COLO668 (cell line): Measurements from ENCODE around the gene S100A1.
"Not testable (repeated sequence)": the region's sequence is repeated elsewhere in the genome, so short reads cannot be mapped to it uniquely, and the experiment has no call there.

Experiments
- DNase-seq: peaks from one replicate; lab custom pipeline; 2025; ENCODE audit not compliant: unreplicated experiment; lab: John Stamatoyannopoulos, UW

Gene S100A1

DNA sequence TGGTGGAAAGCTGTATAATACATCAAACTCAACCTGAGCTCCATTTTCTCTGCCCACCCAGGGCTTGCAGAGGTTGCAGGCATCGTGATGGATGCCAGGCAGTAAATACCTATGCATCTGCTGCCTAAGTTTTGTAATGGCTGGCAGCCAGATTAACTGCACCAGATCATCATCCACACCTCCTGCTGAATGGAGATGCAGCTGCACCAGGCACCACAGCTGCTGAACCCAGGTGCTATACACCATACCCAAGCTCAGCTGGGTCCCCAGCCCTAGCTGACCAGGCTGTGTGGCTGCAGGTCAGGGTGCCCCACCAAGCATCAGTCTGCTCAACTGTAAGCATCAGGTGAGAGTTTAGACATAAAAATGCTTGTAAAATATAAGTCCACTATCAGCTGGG, 23.5 kb downstream of the S100A1 start:
- no peak for DNase-seq

DNA sequence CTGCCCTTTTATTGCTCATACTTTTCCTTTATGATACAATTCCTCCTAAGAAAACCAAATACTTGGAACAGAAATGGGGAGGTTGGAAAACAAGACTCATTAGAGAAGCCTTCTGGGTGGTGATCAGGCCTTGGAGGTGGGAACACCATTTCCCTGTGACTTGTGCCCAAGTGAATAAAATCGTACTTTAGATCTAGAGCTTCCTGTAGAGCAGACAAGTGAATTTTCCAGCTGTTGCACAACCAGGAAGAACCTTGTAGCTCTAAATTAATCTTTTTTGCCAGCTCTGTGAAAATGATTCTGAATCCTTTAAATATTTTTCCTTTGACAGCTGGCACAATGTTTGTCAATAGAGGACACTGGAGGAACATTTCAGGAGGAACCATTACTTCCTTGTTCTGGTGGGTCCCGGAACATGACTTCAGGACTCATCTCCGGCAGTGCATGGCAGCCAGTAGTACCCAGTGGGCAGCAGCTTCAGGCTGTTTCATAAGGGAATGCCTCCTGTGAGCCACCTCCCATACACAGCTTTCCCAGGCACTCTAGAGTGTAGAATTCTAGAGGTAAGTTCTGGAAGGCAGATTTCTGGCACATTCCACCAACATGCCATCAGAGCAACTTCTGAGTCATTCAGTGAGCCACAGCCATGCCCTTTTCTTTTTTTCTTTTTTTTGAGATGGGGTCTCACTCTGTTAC, 24.7 kb downstream of the S100A1 start:
- no peak for DNase-seq

DNA sequence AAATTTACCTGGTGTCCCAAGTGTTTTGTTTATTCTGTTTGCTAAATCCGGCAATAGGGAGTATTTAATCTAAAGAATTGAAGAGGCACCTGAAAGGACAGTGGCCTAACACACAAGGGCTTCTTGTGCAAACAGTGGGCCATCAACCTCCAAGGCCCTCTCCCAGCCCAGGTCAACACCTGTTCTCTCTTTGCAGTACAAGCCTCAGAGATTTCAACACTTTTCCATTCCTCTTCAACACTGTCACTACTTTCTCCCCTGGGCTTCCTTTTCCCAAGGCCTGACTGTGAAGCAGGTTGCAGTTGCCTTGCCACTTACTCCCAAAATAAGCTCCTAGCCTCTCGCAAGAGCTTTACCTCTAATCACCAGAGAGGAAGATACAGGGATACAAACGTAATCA, 27.1 kb downstream of the S100A1 start:
- peak; percentile 41 for DNase-seq

DNA sequence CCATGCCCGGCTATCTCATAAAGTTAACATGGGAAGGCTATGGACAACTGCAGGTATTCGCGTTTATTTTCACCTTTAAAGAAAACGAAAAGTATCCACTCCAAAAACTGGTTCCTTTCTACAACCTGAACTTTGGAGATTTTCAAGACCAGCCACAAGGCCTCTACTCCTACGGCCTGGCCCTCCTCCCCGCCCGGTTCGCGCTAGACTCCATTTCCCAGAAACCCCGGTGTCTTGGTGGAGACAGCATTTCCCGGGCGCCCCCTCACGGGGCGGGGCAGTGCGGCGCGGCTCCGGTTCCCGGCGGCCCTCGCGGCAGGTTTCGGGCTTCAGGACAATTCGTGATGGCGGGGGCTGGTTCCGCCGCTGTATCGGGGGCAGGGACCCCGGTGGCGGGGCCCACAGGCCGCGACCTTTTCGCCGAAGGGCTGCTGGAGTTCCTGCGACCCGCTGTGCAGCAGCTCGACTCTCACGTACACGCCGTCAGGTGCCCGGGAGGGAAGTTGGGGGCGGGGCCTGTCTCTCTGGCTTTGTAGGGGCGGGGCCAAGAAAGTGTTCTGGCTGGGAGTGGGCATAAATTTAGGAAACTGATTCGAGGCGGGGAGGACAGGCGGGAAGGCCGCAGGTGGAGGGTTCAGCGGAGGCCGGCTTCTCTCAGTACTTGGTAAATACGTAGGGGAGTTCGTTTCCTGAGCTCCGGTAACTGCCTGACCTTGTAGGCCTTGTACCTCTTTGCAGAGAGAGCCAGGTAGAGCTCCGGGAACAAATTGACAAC, 30.4 kb downstream of the S100A1 start, which contains the start of gene SNAPIN:
Gene SNAPIN, plus strand, starts transcription at position 304 of the 775 bp plus-strand sequence. Its CDS starts 41 bp downstream, at position 345.
- peak; percentile 93 for DNase-seq

DNA sequence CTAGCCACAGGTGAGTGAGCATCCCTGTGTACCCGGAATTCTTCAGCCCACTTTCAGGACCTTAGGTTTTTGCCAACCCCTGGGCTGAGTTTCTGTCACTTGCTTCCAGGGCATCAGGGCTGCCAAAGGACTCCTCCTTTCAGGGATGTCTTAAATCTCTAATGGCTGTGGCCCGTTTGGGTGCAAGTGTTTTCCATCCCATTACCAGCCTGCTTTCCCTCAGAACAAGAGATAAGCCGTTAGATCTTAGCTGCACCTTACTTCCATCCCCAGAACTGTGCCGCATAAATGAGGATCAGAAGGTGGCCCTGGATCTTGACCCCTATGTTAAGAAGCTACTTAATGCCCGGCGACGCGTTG, 30.9 kb downstream of the S100A1 start:
- DNase-seq = no peak

DNA sequence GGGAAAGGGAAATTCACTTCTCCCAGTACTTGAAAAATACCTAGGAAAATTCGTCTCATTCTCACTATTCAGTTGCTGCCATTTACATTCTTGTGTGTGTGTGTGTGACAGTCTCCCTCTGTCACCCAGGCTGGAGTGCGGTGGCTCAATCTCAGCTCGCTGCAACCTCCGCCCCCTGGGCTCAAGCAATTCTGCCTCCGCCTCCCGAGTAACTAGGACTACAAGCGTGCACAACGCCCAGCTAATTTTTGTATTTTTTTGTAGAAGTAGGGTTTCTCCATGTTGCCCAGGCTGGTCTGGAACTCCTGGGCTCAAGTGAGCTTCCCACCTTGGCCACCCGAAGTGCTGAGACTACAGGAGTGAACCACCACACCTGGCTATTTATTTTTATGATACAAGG, 31.4 kb downstream of the S100A1 start:
- DNase-seq = no peak

DNA sequence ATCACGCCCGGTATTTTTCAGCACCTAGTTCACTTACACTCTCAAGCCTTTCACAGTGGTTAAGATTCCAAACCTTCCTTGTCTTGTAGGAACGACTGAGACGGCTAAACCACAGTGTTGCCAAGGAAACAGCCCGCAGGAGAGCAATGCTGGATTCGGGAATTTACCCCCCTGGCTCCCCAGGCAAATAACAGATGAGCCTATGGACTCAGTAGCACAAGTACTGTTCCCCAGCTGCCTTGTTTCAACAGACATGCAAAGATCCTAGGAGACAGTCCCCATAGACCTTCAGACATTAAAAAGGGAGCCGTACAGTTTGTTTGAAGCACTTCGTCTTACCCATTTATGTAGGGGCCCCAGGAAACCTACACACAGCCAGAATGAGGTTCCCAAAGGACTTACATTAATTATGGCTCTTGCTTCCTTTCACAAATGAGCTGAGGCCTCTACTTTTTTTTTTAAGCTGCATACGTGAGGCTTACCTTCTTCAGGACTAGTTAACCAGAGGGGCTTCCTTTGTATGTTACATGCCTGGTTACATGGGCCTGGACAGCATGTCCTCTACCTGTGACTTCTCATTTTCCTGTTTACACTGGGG, 33.0 kb downstream of the S100A1 start:
- no peak for DNase-seq

DNA sequence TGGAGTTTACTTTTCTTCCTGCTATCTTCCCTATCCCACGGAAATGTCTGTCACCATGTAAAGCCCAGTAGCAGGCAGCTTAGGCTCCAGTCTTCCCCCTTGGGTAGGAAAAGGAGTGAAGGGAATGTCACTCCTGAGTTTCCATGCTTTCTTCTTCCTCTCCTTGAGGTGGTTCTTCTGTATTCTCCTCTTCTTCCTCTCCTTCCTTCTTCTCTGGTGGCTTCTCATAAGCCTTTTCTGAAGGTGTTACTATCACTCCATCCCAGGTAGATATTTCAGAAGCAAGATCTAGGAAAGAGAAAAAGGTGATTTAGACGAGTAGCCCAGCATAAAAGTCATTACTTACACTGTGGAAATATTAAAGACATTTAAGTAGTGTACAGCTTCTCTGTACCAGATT, 34.0 kb downstream of the S100A1 start:
- no peak for DNase-seq

DNA sequence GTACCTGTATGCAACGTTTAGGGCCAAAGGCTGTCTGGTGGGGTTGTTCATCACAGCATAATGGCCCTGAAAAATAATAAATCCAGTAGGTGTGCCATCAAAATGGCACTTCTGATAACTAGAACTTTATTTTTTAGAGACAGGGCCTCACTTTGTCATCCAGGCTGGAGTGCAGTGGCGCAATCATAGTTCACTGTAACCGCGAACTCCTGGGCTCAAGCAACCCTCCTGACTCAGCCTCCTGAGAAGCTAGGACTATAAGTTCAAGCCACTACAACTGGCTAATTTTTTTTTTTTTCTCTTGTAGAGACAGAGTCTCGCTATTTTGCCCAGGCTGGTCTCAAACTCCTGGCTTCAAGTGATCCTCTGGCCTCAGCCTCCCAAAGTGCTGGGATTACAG, 35.0 kb downstream of the S100A1 start:
- DNase-seq = no peak

DNA sequence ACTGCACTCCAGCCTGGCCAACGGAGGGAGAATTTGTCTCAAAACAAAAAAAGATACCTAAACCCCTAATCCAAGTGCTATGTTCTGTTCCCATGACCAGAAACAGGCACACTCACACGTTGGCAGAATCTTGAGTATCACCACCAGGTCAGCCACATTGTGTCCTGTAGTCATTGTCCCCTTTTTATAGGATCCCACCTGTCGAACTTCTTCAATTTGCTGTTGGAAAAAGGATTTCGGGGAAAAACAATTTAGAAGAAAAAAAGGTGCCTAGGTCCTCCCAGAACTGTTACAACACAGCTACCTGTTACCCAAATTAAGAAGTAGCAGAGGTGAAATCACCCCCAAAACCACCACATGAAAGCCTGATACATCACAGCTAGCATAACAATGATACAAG, 39.2 kb downstream of the S100A1 start:
- DNase-seq = no peak

DNA sequence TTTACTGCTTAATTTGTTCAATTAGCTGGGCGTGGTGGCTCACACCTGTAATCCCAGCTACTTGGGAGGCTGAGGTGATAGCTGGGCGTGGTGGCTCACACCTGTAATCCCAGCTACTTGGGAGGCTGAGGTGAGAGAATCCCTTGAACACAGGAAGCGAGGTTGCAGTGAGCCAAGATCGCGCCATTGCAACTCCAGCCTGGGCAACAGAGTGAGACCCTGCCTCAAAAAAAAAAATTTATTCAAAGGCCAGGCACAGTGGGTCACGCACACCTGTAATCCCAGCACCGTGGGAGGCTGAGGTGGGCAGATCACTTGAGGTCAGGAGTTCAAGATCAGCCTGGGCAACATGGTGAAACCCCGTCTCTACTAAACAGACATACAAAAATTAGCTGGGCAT, 40.4 kb downstream of the S100A1 start:
- not testable (repeated sequence) for DNase-seq

DNA sequence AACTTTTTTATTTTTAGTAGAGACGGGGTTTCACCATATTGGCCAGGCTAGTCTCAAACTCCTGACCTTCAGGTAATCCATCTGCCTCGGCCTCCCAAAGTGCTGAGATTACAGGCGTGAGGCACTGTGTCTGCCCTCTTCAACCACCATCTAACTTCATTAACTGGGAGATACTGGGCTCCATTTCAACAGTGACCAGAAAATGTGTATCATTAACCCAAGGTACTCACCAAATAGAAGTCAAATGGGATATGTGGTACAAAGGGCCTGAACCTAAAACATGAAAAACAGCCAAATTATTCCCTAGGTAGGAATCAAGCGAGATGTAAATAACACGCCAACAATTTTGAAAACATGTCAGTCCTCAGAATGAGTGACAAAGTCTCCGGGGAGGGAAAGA, 41.4 kb downstream of the S100A1 start:
- no peak for DNase-seq

DNA sequence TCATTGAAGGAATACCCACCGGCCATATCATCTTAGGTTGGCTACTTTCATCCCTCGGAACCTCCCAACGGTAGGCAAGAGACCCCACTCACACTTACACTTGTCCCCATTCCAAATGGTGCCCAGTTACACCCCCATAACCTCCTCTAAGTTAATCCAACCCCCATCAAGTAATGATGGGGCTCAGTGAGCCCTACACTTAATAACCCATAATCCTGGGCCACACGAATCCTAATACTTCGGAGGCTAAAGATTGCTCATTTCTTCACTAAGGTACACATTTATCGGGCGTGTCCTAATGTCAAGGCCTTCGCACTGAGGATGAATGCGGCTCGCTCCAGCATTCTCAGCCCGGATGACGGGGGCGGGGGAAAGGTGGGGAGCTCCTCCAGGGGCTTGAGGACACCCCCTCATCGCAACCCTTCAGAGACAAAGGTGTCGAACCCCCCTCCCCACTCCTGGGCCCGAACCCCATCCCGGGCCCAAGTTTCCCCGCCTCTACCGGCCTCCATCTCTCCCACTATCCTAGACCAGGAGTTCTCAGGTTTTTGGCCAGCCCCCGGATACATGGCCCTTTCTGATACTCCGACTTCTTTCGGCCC, 42.1 kb downstream of the S100A1 start:
- peak; percentile 36 for DNase-seq

DNA sequence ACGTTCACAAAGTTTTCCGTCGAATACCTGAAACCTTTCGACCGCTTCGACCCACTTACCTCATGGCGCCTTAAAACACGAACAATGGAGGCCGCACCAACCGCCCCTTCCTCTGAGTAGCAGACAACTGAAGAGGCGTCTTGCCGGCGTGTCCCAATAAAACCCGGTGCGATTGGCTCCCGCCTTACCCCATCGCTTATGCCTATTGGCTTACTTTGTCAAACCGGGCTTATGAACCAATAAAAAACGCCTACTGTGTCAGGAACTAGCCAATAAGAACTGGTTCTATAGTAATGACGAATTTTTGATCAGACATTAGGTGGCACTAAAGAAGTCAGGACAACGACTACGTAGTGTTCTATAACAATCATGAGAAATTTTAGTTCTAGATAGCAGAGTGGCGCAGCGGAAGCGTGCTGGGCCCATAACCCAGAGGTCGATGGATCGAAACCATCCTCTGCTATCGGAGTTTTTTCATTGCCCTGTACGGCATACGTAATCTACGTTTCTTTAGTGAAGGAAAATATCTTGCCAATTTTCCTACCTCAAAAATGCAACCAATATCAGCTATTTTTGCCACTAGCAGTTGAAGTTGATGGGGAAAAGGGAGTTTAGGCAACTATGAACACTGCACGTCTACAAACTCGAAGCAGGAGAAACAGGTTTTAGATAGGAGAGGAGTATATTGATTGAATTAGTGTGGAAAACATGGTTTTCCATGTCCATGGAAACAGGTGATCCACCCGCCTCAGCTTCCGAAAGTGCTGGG, 42.8 kb downstream of the S100A1 start, which contains the start of gene ILF2:
Gene ILF2, minus strand, starts transcription at position 135 of the 769 bp plus-strand sequence. Its CDS starts 71 bp downstream, at position 64.
- peak; percentile 97 for DNase-seq

DNA sequence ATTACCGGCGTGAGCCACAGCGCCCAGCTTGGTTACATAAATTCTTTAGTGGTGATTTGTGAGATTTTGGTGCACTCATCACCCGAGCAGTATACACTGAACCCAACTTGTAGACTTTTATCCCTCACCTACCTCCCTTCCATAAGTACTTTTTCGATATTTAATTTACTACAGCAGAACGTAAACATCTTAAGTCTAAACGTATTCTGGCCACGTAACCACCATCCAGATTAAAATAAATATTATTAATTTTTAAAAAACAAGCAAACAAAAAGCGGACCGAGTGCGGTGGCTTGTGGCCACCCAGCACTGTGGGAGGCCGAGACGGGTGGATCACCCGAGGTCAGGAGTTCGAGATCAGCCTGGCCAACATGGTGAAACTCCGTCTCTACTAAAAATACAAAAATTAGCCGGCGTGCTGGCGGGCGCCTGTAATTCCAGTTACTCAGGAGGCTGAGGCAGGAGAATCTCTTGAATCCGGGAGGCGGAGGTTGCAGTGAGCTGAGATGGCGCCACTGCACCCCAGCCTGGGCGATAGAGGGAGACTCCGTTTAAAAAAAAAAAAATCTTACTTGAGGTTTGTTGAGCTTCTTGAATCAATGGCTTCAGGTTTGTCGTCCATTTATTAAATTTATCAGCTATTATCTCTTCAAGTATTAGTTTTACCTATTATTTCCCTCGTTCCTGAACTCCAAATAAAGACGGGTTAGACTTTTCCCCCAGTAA, 43.6 kb downstream of the S100A1 start:
- DNase-seq = peak; percentile 34

DNA sequence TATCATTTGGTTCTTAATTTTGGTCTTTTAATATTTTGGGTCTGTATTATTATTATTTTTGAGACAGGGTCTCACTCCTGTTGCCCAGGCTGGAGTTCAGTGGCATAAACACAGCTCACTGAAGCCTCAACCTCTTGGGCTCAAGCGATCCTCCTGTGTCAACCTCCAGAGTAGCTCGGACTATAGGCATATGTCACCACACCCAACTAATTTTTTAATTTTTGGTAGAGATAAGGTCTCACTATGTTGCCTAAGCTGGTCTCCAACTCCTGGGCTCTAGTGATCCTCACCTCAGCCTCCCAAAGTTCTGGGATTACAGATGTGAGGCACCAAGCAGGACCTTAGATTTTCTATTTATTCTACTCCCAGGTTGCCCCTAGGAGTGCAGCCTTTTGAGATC, 45.3 kb downstream of the S100A1 start:
- no peak for DNase-seq

DNA sequence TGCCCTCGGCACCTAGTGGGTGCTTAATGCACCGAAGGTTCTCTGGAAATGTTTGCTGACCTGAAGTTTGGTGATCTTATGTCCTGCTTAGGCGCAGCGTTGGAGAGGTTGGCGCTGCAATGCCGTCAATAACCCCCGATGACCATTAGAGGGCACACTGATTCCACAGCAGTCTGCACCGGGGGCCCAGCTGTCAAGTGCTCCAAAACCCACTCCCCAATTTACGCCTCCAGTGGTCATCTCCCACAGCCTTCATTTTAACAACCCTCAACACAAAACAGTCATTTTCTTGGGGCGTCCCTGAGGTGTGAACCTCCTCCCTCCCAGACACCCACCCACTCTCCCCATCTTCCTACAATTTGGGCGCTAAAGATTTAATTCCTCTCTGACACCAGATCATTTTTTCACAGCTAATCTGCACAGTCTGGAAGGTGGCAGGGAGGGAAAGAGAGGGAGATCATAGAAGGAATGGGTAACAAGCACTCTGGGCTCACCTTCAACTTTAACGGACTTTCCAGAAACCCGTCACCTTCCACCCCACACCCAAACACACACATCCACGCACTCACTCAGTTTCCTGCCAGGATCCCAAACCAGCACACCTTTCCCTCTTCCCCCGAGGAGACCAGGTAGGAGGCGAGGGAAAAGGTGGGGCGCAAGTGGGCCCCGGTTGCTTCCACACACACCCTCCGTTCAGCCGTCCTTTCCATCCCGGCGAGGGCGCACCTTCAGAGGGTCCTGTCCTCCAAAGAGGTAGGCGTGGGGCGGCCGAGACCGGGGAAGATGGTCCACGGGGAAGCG, 49.7 kb downstream of the S100A1 start:
- DNase-seq = peak; percentile 49

DNA sequence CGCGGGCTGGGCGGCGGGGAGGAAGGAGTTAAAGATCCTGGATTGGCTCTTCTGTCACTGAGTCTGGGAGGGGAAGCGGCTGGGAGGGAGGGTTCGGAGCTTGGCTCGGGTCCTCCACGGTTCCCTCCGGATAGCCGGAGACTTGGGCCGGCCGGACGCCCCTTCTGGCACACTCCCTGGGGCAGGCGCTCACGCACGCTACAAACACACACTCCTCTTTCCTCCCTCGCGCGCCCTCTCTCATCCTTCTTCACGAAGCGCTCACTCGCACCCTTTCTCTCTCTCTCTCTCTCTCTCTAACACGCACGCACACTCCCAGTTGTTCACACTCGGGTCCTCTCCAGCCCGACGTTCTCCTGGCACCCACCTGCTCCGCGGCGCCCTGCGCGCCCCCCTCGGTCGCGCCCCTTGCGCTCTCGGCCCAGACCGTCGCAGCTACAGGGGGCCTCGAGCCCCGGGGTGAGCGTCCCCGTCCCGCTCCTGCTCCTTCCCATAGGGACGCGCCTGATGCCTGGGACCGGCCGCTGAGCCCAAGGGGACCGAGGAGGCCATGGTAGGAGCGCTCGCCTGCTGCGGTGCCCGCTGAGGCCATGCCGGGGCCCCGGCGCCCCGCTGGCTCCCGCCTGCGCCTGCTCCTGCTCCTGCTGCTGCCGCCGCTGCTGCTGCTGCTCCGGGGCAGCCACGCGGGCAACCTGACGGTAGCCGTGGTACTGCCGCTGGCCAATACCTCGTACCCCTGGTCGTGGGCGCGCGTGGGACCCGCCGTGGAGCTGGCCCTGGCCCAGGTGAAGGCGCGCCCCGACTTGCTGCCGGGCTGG, 50.5 kb downstream of the S100A1 start, which contains the start of gene NPR1:
Gene NPR1, plus strand, starts transcription at position 170 of the 818 bp plus-strand sequence. Its CDS starts 421 bp downstream, at position 591.
- DNase-seq = peak; percentile 47
